IPS-20b (cell line): ENCODE results near the gene TAS1R1.
"Not testable (repeated sequence)": the region's sequence is repeated elsewhere in the genome, so short reads cannot be mapped to it uniquely, and the experiment has no call there.

ENCODE experiments used
- H3K27ac ChIP-seq: one replicate; pipeline ENCODE4 v1.5.1; 2013; ENCODE audit warnings: low read length
- H3K27me3 ChIP-seq: 2 replicates; pipeline ENCODE4 v1.6.1; 2013; ENCODE audit warnings: mild to moderate bottlenecking, low read length, inconsistent platforms; ENCODE audit not compliant: insufficient read depth
- H3K36me3 ChIP-seq: 2 replicates; pipeline ENCODE4 v1.6.1; 2013; ENCODE audit warnings: low read depth, mild to moderate bottlenecking, inconsistent platforms, low read length, moderate library complexity; ENCODE audit not compliant: insufficient read depth
- H3K4me1 ChIP-seq: 2 replicates; pipeline ENCODE4 v1.6.1; 2013; ENCODE audit warnings: mild to moderate bottlenecking, control low read depth, inconsistent platforms, low read length, moderate library complexity; ENCODE audit not compliant: insufficient read depth
- H3K4me3 ChIP-seq: 2 replicates; pipeline ENCODE4 v1.5.1; 2013; ENCODE audit warnings: mild to moderate bottlenecking, low read length, inconsistent platforms
- H3K9ac ChIP-seq: 2 replicates; pipeline ENCODE4 v1.6.1; 2013; ENCODE audit warnings: low read depth, mild to moderate bottlenecking, inconsistent platforms, low read length, moderate library complexity
- H3K9me3 ChIP-seq: 2 replicates; pipeline ENCODE4 v1.6.1; 2013; ENCODE audit warnings: mild to moderate bottlenecking, low read depth, low read length, inconsistent platforms; ENCODE audit not compliant: insufficient read depth

The TAS1R1 gene

GRCh38 chr1:6554031-6554906 is 838 bp upstream of the TAS1R1 start, which contains the start of gene NOL9:
NOL9 (minus strand) TSS chr1:6554513; CDS start chr1:6554502, 11 bp downstream.
- H3K4me3 ChIP-seq = peak within 1 kb of the TSS; percentile 91
- peaks cover 12% of the 10 kb centered on the region for H3K36me3 ChIP-seq
- H3K27me3 ChIP-seq = no peaks in the 10 kb centered on the region
- H3K9ac ChIP-seq = peak within 1 kb of the TSS; percentile 92
- no peaks in the 10 kb centered on the region for H3K9me3 ChIP-seq
- peaks cover 8% of the 10 kb centered on the region; the same call in 1 of the 2 replicates for H3K4me1 ChIP-seq
- no peak within 1 kb of the TSS for H3K27ac ChIP-seq

DNA sequence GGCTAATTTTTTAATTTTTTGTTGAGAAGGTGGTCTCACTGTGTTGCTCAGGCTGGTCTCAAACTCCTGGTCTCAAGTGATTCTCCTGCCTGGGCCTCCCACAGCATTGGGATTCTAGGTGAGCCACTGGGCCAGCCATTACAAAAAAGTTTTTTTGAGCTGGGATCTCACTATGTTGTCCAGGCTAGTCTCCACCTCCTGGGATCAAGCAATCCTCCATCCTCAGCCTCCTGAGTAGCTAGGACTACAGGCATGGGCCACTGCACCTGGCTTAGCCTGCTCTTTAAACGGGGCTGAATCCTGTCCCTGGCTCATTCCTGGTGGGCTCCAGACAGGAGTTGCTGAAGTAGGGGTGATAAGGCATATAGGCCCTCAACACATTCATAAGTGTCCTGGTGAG is 2.5 kb downstream of the TAS1R1 start:
- no peak overlapping the region for H3K9ac ChIP-seq
- no peaks in the 10 kb centered on the region for H3K36me3 ChIP-seq
- H3K9me3 ChIP-seq = no peaks in the 10 kb centered on the region
- no peak overlapping the region for H3K27ac ChIP-seq
- no peaks in the 10 kb centered on the region for H3K27me3 ChIP-seq
- no peak overlapping the region for H3K4me3 ChIP-seq
- H3K4me1 ChIP-seq = peaks cover 8% of the 10 kb centered on the region; the same call in 1 of the 2 replicates

GRCh38 chr1:6559161-6559560 is 4.1 kb downstream of the TAS1R1 start:
- H3K27me3 ChIP-seq = peaks cover 14% of the 10 kb centered on the region
- not testable (repeated sequence) for H3K9me3 ChIP-seq, H3K4me1 ChIP-seq, H3K36me3 ChIP-seq, H3K9ac ChIP-seq, H3K27ac ChIP-seq, H3K4me3 ChIP-seq

DNA sequence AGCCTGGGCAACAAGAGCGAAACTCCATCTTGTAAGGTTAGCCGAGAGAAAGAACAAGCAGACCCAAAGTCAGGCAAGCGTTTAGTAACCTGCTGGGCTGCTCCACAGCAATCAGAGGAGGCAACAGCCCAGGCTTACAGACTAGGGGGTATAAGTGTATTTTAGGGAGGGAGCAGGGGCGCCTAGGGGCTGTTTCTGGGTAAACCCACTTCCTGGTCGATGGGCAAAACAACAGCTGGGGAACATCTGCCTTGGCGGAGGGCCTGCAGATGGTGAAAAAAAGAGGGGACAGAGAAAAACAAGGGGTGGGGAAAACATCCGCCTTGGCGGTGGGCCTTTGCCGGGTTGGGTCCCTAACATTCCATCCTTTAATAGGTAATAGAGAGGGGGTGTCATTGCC is 5.2 kb downstream of the TAS1R1 start:
- Histone ChIP-seq H3K4me3 (no peak overlapping the region), H3K4me1 (no peaks in the 10 kb centered on the region), H3K27ac (no peak overlapping the region), H3K36me3 (no peaks in the 10 kb centered on the region), H3K9me3 (no peaks in the 10 kb centered on the region), H3K9ac (no peak overlapping the region), H3K27me3 (peaks cover 26% of the 10 kb centered on the region)

GRCh38 chr1:6569033-6569432 is 13.9 kb downstream of the TAS1R1 start:
- Histone ChIP-seq H3K9me3 (no peaks in the 10 kb centered on the region), H3K4me1 (no peaks in the 10 kb centered on the region), H3K9ac (no peak overlapping the region), H3K36me3 (no peaks in the 10 kb centered on the region), H3K4me3 (no peak overlapping the region), H3K27ac (no peak overlapping the region), H3K27me3 (peaks cover 38% of the 10 kb centered on the region)

DNA sequence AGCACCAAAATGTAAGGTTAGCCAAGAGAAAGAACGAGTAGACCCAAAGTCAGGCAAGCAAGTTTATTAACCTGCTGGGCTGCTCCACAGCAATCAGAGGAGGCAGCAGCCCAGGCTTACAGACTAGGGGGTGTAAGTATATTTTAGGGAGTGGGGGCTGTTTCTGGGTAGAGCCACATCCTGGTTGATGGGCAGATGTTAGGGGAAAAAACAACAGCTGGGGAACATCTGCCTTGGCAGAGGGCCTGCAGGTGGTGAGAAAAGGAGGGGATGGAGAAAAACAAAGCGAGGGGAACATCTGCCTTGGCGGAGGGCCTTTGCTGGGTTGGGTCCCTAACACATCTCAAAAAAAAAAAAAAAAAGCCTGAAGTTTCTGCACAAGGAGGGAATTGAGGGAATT is 15.0 kb downstream of the TAS1R1 start:
- Histone ChIP-seq H3K9ac (no peak overlapping the region), H3K27me3 (peaks cover 28% of the 10 kb centered on the region), H3K27ac (no peak overlapping the region), H3K4me3 (no peak overlapping the region), H3K36me3 (no peaks in the 10 kb centered on the region), H3K4me1 (no peaks in the 10 kb centered on the region), H3K9me3 (no peaks in the 10 kb centered on the region)

- Histone ChIP-seq H3K4me1 (no peaks in the 10 kb centered on the region), H3K9ac (no peak overlapping the region), H3K36me3 (no peaks in the 10 kb centered on the region), H3K9me3 (no peaks in the 10 kb centered on the region), H3K27ac (no peak overlapping the region), H3K27me3 (peaks cover 19% of the 10 kb centered on the region), H3K4me3 (no peak overlapping the region)
These were observed 15.9 kb downstream of the TAS1R1 start for GRCh38 chr1:6570987-6571386.

- Histone ChIP-seq H3K4me3 (no peak overlapping the region), H3K4me1 (no peaks in the 10 kb centered on the region), H3K36me3 (no peaks in the 10 kb centered on the region), H3K9me3 (no peaks in the 10 kb centered on the region), H3K27ac (no peak overlapping the region), H3K9ac (no peak overlapping the region), H3K27me3 (peaks cover 15% of the 10 kb centered on the region; the same call in 1 of the 2 replicates)
These were observed 17.7 kb downstream of the TAS1R1 start for GRCh38 chr1:6572653-6573383.

GRCh38 chr1:6574025-6574620 is 19.0 kb downstream of the TAS1R1 start:
- Histone ChIP-seq H3K4me3 (no peak overlapping the region), H3K9me3 (no peaks in the 10 kb centered on the region), H3K27me3 (peaks cover 15% of the 10 kb centered on the region; the same call in 1 of the 2 replicates), H3K27ac (no peak overlapping the region), H3K9ac (no peak overlapping the region), H3K4me1 (peaks cover 4% of the 10 kb centered on the region; the same call in 1 of the 2 replicates), H3K36me3 (no peaks in the 10 kb centered on the region)

- no peaks in the 10 kb centered on the region for H3K36me3 ChIP-seq
These were observed 19.7 kb downstream of the TAS1R1 start for GRCh38 chr1:6574818-6575217.

GRCh38 chr1:6577831-6578525 is 22.9 kb downstream of the TAS1R1 start:
- Histone ChIP-seq H3K9me3 (no peaks in the 10 kb centered on the region), H3K9ac (no peak overlapping the region), H3K4me1 (peaks cover 12% of the 10 kb centered on the region; the same call in 1 of the 2 replicates), H3K4me3 (no peak overlapping the region), H3K36me3 (peaks cover 7% of the 10 kb centered on the region), H3K27ac (no peak overlapping the region), H3K27me3 (no peaks in the 10 kb centered on the region)

More at GRCh38 chr1:6574818-6575217, 19.7 kb downstream of the TAS1R1 start:
- H3K9ac ChIP-seq = no peak overlapping the region
- no peak overlapping the region for H3K27ac ChIP-seq
- no peak overlapping the region for H3K4me3 ChIP-seq
- peaks cover 5% of the 10 kb centered on the region; the same call in 1 of the 2 replicates for H3K4me1 ChIP-seq
- H3K9me3 ChIP-seq = no peaks in the 10 kb centered on the region
- peaks cover 9% of the 10 kb centered on the region; the same call in 1 of the 2 replicates for H3K27me3 ChIP-seq
